Activated T-cell treated with anti-CD3 and anti-CD28 coated beads for 4 hours (primary cell): ENCODE data around the gene USP33.
"Not testable (repeated sequence)": the region's sequence is repeated elsewhere in the genome, so short reads cannot be mapped to it uniquely, and the experiment has no call there.

Source experiments
- DNase-seq: peaks from one replicate; pipeline ENCODE4 v3.0.0-alpha.2; 2020

Gene USP33

DNA sequence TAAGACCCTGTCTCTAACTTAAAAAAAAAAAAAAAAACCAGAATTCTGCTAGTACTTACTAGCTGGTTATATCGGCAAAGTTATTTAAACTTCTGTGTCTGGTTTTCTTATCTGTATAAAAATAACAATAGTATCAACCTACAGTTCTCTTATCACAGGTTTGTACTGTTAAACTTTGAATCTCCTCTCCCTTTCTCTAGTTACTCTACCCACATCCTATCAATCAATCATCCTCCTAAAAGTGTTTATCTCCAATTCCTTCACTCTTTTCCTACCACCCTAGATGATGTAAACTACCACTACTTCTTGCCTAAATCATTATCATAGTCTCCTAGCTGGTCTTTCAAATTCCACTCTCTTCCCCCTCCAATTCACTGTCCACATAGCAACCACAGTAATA is 27.6 kb downstream of the USP33 start:
- no peak for DNase-seq

DNA sequence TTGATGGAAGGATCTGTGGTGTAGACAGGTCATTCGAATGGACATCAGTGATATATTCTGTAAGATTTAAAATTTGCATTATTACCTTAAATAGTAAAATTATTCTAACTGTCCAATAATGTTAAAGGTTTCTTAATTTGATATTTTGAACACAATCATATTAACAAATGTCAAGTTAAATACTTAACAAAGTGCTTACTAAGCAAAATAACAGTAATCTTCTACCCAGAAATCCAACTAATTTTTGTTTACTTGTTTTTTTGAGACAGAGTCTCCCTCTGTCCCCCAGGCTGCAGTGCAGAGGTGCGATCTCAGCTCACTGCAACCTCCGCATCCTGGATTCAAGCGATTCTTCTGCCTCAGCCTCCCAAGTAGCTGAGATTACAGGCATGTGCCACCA is 33.9 kb downstream of the USP33 start:
- no peak for DNase-seq

DNA sequence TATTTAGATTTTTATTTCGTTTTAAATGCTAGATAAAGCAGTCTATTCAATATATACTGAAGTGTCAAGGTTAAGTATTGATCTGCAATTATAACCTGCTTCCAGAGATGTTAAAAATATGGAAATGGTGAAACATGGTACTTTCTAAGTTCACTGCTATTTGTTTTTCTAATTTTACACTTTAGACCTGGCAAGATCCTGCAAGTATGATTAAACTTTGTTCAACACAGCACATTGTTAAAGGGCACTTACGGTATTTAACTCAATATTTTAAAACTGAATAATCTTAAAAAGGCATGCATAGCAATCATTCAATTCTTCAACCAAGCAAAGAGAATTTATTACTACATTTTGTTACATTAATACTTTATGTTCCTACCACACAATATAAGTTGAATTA is 41.5 kb downstream of the USP33 start:
- no peak for DNase-seq

DNA sequence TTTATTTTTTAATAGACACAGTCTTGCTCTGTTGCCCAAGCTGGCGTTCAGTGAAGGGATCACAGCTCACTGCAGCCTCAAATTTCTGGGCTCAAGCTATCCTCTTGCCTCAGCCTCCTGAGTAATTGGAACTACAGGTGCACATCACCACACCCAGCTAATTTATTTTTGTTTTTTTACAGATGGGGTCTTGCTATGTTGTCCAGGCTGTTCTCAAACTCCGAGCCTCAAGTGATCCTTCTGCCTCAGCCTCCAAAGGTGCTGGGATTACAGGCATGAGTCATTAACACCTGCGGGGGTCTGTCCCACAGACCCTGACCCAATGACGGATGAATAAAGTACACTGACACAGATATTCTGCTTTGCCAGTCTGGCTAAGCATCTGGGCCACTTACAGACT is 43.6 kb downstream of the USP33 start:
- no peak for DNase-seq

DNA sequence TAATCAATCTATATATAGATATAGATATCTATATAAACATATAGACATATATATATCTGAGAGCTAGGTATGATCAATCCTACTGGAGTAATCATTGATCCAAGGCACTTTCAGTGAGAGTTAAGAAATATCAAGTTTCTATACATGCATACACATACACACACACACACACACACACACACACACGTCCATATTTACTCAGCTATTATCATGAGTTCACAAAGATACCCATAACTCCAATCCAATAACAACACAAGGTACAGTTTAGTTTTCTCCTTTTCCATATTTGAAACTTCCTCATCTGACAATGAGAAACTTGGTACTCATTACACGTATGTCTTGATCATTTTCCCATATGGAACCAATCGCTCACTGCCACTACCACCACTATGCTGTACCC is 49.9 kb downstream of the USP33 start:
- no peak for DNase-seq

DNA sequence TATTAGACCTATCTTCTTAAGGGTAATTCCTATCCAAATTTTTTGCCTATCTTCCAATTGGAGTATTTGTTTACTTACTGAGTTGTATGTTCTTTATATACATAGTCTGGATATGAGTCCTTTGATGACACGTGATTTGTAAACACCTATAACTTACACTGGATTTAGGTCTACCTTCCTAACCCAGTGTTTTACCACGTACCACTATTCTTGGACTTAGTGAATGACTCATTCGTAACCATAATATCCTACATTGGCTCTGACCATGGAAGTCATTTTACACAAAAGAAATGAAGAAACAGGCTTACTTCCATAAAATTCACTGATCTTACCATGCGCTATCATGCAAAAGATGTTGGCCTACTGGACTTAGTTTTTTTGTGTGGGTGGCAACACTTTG is 53.3 kb downstream of the USP33 start:
- no peak for DNase-seq

DNA sequence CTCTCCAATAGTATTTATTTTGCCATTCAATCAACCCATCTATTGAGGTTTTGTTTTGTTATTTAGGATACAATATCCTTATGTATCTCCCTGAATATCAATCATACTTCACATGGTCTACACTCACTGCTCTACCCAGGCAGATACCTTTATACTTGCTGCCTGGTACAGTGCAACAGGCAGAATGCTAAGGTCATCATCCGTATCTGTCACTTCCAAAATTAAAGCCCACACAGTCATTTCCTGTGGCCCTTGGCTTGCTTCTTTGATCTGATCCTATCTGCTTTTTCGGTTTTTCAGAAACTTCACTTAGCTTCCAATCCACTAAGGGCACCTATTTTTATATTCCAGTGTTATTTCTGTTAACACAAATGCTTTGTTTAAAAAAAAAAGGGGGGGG is 54.9 kb downstream of the USP33 start:
- no peak for DNase-seq

DNA sequence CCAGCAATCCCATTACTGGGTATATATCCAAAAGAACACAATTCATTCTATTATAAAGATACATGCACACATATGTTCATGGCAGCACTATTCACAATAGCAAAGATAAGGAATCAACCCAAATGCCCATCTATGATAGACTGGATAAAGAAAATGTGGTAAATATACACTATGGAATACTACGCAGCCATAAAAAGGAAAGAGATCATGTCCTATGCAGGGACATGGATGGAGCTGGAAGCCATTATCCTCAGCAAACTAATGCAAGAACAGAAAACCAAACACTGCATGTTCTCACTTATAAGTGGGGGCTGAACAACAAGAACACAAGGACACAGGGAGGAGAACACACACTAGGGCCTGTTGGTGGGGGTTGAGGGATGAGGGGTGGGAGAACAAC is 60.0 kb downstream of the USP33 start:
- not testable (repeated sequence) for DNase-seq

DNA sequence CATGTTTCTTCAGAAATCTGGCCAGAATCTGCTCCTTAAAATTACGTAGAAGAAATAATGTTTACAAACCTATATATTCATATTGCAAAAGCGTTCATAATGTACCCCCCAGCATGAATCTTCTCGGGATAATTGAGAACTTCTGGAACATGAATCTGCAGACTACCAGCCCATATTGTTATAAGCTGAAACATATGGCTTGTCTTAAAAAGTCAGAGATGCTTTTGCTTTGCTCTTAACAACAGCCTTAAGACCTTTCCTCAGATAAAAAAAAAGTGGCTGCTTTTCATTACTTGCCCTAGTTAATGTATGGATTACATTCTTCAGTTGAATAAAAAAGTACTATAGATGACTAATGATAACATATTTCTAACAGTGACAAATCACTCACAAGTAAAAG is 62.2 kb downstream of the USP33 start:
- DNase-seq, result no peak

DNA sequence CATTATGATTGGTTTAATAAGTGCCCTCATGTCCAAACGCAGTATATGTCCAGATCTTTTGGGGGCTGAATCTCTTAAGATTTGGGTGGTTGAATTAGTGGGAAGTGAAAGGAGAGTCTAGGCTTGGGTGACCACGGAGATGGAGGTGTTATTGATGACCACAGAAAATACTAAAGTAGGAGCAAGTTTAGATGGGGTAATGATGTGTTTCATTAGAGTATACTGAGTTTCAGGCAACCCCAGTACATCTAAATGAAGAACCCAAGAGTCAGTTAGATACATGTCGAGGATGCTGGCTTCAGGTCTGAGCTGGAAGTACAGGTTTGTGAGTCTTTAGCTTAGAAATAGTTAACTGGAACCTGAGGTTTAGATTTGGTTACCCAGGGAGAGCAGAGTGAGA is 70.7 kb downstream of the USP33 start:
- DNase-seq, result no peak

DNA sequence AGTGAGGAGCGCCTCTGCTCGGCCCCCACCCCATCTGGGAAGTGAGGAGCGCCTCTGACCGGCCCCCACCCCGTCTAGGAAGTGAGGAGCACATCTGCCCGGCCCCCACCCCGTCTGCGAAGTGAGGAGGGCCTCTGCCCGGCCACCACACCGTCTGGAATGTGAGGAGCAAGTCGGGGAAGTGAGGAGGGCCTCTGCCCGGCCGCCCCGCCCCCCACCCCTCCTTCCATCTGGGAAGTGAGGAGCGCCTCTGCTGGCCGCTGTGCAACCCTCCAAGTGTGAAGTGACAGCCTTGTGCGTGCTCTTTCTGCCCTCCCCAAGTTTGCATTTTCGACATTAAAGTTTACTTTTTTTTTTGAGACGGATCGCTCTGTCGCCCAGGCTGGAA is 72.1 kb downstream of the USP33 start:
- DNase-seq, result no peak

DNA sequence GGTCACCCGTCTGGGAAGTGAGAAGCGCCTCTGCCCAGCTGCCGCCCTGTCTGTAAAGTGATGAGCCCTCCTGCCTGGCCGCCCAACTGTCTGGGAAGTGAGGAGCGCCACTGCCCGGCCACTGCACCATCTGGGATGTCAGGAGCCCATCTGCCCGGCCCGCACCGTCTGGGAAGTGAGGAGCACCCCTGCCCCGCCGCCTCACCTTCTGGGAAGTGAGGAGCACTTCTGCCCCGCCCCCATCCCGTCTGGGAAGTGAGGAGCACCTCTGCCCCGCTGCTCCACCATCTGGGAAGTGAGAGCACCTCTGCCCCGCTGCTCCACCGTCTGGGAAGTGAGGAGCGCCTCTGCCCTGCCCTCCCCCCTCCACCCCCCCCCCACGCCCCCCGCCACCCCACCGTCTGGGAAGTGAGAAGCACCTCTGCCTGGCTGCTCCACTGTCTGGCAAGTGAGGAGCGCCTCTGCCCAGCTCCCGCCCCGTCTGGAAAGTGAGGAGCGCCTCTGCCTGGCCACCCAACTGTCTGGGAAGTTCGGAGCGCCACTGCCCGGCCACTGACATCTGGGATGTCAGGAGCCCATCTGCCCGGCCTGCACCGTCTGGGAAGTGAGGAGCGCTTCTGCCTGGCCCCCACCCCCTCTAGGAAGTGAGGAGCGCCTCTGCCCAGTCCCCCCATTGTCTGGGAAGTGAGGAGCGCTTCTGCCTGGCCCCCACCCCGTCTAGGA is 72.7 kb downstream of the USP33 start:
- no peak for DNase-seq

DNA sequence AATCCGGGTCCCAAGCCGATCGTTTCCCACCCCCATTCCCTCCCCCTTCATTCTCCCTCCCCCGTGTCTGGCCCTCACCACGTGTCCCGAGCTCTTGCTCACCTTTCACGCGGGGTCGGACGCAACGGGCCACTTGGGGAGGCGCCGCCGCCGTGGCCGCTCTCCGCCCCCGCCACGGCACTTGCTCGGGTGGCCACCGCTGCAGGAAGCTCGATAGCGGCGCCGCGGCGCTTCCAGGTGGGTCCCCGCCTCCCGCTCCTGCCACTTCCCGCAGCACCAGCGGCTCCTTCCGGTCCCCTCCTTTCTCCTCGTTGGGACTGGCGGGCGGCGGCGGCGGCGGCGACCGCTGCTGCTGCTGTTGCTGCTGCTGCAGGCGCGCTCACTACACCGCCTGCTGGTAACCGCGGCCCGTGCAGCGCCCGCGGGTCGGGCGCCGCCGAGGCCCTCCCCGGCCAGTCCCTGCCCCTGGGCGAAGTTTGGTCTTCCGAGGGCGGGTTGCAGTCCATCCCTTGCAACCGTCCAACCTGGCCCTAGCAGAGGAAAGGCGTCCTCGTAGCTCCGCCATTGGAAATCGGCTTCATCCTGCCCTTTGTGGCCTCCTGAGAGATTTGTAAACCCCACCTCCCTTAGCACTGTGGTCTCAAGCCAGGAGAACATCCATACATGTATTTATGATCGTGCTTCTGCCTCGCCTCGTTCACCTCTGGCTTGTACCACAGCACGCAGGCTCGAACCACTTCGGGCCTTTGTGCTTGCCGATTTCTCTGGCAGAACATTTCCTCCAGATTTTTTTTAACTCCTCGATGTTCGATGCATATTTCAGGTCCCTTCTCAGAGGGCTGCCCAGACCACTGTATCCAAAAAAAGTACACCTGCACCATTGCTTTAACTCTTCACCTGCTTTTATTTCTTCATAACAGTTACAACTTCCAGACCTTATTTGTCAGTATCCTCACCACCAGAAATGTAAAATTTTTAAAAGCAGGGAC is 76.2 kb downstream of the USP33 start:
- DNase-seq, result peak; percentile 79

DNA sequence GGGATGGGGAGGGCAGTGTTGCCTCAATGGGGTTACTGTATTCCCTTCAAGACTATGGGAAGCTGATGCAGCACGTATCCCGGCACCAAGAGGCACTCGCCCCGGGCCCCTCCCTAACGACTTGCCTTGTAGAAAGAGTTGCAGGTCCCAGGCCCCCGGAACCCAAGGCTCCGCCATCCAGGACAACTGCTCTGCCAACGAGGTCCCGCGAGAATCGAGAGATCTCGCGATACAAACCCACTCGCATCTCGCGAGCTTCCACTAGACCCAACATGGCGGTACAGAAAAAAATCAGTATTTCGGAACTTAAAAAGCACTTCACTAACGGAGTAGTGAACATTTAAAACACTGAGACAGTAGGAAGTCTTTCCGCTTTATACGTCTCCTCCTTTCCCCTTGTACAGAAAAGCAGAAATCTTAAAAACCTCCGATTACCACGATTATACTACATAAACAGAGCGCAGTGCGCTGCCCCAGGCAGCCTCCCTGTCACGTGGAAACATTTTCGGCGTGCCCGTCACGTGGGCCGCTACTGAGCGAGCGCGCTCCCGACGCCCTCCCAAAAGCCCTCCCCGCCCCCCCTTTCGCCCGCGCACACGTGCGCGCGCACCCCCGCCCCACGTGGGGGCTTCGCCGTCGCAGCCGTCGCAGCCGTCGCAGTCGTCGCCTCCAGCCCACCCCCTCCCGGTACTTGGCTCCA is 77.0 kb downstream of the USP33 start, which contains the start of gene ZZZ3:
ZZZ3 (minus strand) TSS at position 199 of the 700 bp plus-strand sequence. CDS start 49,304 bp downstream, outside the sequence.
- DNase-seq, result peak; percentile 90

DNA sequence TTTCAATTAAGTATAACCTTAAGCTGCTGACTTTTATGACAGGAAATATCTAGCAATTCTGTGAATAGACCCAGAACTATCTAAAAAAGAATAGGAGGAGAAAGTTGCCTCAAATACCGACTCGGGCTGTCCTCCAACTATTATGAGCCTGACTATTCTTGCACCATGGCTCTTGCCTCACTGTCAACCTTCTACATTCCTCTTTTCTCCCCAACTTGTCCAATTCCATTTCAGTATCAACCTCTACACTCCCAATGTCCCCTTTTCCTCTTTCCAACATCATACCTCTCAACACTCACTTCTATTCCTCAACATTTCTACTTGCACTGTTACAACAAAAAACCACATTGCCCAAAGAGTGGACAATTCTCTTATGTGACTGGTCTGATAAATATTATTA is 79.5 kb downstream of the USP33 start:
- DNase-seq, result no peak

DNA sequence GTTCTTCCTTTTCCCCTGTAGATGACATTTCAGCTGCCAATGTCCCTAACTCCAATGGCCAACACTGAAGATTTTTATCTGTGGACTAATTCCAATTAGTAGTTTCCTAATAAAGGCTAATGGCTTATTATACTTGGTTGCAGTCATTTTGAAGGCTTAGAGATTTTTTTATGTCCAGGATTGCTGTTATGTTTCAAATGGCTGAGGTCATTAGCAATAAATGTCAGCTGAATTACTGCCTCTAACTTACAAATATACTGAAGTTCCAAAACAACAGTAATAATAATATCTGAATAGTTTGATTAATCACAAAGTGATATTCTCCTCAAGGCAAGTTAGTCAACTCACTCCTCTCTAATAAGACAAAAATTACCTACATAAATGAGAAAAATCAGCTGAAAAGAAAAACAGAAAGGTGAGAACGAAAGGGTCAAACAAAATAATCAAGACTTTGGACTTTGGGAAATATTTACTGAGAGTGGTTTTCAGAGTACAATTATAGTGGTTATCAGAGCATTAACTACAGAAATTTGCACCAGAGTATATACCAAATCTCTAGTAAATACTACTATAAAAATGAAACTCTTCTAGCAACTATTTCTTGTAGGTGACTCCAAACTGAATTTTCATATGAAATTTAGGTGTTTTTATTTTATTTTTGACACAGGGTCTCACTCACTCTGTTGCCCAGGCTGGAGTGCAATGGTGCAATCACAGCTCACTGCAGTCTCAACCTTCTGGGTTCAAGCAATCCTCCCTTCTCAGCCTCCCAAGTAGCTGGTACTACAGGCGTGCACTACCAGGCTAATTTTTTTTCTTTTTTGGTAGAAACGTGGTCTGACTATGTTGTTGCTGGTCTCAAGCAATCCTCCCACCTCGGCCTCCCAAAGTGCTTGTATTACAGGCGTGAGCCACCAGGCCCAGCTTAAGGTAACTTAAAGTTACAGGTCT is 80.7 kb downstream of the USP33 start:
- DNase-seq, result no peak

DNA sequence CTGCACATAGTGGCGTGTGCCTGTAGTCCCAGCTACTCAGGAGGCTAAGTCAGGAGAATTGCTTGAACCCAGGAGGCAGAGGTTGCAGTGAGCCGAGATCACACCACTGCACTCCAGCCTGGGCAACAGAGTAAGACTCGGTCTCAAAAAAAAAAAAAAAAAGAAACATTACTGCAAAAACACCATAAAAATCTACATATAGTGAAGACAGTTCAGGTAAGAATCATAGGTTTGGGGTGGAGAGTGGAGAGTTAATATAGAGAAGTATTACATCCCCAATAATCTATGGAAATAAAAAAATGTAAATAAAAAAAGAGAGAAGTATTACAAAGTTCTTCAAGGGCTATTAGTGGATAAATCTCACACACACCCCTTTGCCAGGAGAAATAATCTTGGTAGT is 84.8 kb downstream of the USP33 start:
- not testable (repeated sequence) for DNase-seq

DNA sequence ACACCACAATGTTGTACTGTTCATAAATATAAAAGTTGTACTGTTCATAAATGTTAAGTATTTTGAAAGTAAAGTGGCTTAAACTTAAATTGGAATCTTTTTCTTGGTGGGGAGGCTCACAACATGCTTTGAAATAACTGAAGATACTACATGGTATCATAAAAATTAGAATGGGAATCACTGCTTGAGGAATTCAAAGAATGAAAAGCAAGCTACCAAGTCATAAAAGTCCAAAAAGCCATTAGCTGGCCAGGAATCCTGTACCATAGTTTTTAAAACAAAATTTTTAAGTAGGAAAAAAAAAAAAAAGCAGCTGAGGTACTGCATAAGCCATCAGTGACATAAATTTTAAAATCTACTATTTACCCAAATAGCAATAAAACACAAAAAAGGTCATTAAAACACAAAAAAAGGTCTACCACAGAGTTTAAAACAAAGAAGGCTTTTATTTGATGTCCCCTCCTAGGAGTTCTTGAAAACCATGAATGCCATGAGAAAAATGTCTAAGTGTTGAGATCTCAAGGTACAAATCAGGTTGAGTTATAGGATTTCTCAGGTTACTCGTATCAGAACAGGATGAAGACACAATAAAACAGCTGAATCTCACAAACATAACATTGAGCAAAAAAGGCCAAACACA is 85.8 kb downstream of the USP33 start:
- DNase-seq, result no peak

DNA sequence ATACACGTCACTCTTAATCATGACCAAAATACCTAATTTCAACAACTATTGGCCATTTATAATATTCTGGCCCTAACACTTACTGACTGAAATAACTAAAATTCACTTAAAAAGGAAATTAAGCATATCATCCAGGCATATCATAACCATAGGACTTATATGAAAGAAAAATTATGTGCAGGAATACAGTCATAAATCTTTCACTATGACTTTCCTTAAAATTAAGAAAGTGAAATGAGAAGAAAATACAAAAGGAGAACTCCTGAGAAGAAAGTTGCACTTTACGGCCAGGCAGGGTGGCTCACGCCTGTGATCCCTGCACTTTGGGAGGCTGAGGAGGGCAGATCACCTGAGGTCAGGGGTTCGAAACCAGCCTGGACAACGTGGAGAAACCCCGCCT is 86.6 kb downstream of the USP33 start:
- no peak for DNase-seq

DNA sequence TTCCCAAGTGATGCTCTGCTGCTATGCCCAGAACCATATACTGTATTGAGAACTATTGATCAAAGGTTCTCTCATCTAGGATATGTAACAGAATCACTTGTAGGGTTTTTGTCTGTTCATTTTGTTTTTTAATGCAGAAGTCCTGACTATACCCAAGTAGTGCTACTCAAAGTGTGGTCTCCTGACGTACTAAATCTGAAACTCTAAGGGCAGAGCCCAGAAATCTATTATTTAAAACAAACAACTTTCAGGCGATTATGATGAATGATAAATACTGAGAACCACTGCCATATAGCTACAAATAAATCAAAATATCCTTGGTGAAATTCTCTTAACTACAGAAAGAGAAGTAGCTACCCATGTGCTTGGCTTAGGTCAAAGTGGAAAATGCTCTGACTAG is 87.3 kb downstream of the USP33 start:
- no peak for DNase-seq

DNA sequence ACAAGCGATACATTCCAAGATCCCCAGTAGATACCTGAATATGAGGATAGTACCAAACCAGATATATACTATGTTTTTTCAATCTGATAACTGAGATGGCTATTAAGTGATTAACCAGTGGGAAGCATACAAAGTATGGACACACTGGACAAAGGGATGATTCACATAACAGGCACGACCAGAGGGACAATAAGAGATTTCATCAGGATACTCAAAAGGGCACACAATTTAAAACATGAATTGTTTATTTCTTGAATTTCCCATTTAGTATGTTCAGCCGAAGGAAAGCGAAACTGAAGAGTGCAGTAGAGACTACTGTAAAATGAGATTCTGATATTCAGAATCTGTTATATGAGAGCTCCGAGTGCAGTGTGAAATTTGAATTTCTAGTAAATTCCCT is 87.8 kb downstream of the USP33 start:
- no peak for DNase-seq

DNA sequence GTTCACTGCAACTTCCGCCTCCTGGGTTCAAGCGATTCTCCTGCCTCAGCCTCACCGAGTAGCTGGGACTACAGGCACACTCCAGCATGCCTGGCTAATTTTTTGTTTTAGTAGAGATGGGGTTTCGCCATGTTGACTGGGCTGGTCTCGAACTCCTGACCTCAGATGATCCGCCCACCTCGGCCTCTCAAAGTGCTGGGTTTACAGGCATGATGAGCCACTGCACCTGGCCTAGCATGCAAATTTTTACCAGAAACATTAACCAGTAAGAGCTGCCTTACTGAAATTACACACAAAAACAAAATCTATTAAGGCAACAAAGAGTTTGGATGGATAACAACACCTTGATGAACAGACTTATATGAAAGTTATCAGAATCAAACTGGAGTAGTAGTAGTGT is 89.3 kb downstream of the USP33 start:
- DNase-seq, result no peak
